Measurements from ENCODE around the gene TIMP4.

DNA sequence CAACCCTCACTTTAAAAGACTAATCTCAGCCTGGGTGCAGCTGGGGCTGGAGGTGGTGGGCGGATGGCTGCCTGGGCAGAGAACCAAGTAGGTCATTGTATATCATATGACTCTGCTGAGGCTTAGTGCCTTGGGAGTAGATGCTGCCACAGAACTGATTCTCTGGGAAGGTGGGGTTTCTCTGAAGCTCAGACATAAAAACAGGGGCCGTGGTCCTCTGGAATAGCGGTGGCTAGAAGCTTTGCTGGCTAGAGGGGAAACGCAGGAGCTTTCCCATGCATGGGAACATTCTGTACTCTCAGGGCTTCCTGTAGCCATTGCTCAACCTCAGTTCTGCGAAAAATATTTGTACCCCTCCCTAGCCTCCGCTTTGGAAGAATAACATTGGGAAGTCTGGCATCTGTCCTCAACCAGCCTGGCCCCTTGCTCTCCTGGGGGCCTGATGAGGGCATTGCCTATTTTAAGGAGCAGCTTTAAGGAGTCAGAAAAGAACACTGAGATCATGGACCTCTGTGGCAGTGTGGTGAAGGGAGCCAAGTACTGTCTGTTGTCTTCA is 14.7 kb downstream of the TIMP4 start:
- TF ChIP-seq, protein P1, sequence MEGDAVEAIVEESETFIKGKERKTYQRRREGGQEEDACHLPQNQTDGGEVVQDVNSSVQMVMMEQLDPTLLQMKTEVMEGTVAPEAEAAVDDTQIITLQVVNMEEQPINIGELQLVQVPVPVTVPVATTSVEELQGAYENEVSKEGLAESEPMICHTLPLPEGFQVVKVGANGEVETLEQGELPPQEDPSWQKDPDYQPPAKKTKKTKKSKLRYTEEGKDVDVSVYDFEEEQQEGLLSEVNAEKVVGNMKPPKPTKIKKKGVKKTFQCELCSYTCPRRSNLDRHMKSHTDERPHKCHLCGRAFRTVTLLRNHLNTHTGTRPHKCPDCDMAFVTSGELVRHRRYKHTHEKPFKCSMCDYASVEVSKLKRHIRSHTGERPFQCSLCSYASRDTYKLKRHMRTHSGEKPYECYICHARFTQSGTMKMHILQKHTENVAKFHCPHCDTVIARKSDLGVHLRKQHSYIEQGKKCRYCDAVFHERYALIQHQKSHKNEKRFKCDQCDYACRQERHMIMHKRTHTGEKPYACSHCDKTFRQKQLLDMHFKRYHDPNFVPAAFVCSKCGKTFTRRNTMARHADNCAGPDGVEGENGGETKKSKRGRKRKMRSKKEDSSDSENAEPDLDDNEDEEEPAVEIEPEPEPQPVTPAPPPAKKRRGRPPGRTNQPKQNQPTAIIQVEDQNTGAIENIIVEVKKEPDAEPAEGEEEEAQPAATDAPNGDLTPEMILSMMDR (IDR thresholded peaks at IDR 0.05), result no peak
- TF ChIP-seq POLR2A (IDR thresholded peaks at IDR 0.05), result no peak
- TF ChIP-seq POLR2AphosphoS5 (IDR thresholded peaks at IDR 0.05; ENCODE audit: insufficient read depth in 1 of 2, low read depth in 1 of 2), result peak; percentile 43 to 86

Measured in vagina (tissue), 2 donors.